HEK293 (cell line): Measurements from ENCODE around the gene CLEC4A.
"Not testable (repeated sequence)": the region's sequence is repeated elsewhere in the genome, so short reads cannot be mapped to it uniquely, and the experiment has no call there.

Experiments
- CTCF ChIP-seq: fragments of 450-650 bp; formaldehyde crosslinking; IDR thresholded peaks from 2 replicates; pipeline ENCODE4 v1.5.1; 2016; ENCODE audit warnings: missing biosample characterization, missing genetic modification characterization
- YY1 ChIP-seq: fragments of 450-650 bp; formaldehyde crosslinking; IDR thresholded peaks from 2 replicates; pipeline ENCODE4 v1.5.1; 2018; ENCODE audit warnings: missing biosample characterization, missing genetic modification characterization
- ZBTB20 ChIP-seq: fragments of 450-650 bp; formaldehyde crosslinking; IDR thresholded peaks from 2 replicates; pipeline ENCODE4 v1.5.1; 2016; ENCODE audit warnings: missing biosample characterization, missing genetic modification characterization
- ZNF148 ChIP-seq: fragments of 450-650 bp; formaldehyde crosslinking; IDR thresholded peaks from 2 replicates; pipeline ENCODE4 v1.5.0; 2017; ENCODE audit warnings: missing biosample characterization, missing genetic modification characterization, borderline replicate concordance
- ZNF23 ChIP-seq: fragments of 450-650 bp; formaldehyde crosslinking; IDR thresholded peaks from 2 replicates; pipeline ENCODE4 v1.5.1; 2016; ENCODE audit warnings: missing biosample characterization, missing genetic modification characterization, borderline replicate concordance
- ZNF24 ChIP-seq: fragments of 450-650 bp; formaldehyde crosslinking; IDR thresholded peaks from 2 replicates; pipeline ENCODE4 v1.5.1; 2016; ENCODE audit warnings: missing biosample characterization, missing genetic modification characterization
- ZNF341 ChIP-seq: fragments of 450-650 bp; formaldehyde crosslinking; IDR thresholded peaks from 2 replicates; pipeline ENCODE4; 2016; ENCODE audit warnings: low read depth, missing biosample characterization, missing genetic modification characterization
- ZNF76 ChIP-seq: fragments of 450-650 bp; formaldehyde crosslinking; IDR thresholded peaks from 2 replicates; pipeline ENCODE4; 2016; ENCODE audit warnings: low read depth, missing biosample characterization, missing genetic modification characterization, borderline replicate concordance
- ZNF830 ChIP-seq: fragments of 450-650 bp; IDR thresholded peaks from 2 replicates; pipeline ENCODE4 v1.5.0; 2018; ENCODE audit warnings: missing biosample characterization, missing genetic modification characterization, low read depth, mild to moderate bottlenecking, moderate library complexity

- not testable (repeated sequence) for TF ChIP-seq ZNF24 (tag by site-specific recombination); ZNF830 (tag by site-specific recombination); ZNF148 (tag by site-specific recombination); ZNF341 (tag by site-specific recombination); ZNF23 (tag by site-specific recombination); ZBTB20; CTCF; YY1 (tag by site-specific recombination); ZNF76 (tag by site-specific recombination)
These were observed 10.3 kb upstream of the CLEC4A start for GRCh38 chr12:8113117-8113516.
